ENCODE measurements around the gene JAKMIP1. TPM values are rescaled to one million over a fixed set of nuclear protein-coding genes. Genes with fewer than 3 reads are reported as not detected.

Gene JAKMIP1
- total RNA-seq, 1 donor = not detected

DNA sequence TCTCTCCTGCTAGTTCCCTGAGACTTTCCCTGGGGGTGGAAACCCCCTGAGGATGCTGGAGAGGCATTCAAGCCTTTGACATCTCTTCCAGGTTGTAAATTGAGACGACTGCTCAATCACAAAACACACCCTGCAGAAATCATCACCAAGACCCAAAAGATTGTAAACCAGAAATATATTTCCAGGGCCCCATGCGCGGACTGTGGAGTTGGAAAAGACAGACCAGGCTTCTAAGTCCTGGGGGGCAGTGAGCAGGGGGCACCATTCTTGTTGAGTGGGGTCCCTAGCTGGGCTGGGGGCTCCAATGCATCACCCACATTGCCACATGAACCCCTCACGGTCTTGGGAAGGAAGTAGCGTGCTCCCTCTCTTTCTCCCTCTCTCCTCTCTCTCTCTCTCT lies 94.2 kb downstream of the JAKMIP1 start:
- TF ChIP-seq, protein P1, sequence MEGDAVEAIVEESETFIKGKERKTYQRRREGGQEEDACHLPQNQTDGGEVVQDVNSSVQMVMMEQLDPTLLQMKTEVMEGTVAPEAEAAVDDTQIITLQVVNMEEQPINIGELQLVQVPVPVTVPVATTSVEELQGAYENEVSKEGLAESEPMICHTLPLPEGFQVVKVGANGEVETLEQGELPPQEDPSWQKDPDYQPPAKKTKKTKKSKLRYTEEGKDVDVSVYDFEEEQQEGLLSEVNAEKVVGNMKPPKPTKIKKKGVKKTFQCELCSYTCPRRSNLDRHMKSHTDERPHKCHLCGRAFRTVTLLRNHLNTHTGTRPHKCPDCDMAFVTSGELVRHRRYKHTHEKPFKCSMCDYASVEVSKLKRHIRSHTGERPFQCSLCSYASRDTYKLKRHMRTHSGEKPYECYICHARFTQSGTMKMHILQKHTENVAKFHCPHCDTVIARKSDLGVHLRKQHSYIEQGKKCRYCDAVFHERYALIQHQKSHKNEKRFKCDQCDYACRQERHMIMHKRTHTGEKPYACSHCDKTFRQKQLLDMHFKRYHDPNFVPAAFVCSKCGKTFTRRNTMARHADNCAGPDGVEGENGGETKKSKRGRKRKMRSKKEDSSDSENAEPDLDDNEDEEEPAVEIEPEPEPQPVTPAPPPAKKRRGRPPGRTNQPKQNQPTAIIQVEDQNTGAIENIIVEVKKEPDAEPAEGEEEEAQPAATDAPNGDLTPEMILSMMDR (IDR thresholded peaks at IDR 0.05; ENCODE audit: insufficient read depth, low read depth, low read length) = no peak
- H3K4me3 ChIP-seq (ENCODE audit: low read depth, low read length) = no peak overlapping the region
- no peak for DNase-seq (ENCODE audit: low read depth)

DNA sequence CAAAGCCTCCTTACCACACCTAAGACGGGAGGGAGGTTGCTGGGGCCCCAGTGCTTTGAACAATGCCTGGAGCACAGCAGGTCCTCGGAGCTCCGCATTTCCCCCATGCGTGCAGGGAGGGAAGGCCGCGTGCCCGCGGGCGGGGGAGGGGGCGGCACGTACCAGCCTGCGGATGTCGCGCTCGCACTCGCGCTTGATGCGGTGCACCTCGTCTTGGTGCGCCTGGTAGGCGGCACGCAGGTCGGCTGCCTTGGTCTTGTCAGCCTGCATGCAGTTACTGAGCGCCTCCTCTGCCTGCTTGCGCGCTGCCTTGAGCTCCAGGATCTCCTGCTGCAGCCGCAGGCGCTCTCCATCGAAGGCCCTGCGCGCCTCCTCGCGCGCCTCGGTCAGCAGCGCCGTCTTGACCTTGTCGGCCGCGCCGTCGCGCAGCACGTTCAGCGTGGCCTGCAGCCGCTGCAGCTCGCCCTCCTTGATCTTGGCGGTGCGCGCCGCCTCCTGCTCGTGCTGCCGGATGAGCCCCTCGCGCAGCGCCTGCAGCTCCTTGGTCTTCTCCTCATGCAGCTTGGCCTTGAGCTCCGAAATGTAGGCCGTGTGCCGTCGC lies 94.9 kb downstream of the JAKMIP1 start:
- TF ChIP-seq, protein P1 (IDR thresholded peaks at IDR 0.05; ENCODE audit: insufficient read depth, low read depth, low read length) = no peak
- H3K4me3 ChIP-seq (ENCODE audit: low read depth, low read length) = no peak overlapping the region
- DNase-seq (ENCODE audit: low read depth) = no peak

DNA sequence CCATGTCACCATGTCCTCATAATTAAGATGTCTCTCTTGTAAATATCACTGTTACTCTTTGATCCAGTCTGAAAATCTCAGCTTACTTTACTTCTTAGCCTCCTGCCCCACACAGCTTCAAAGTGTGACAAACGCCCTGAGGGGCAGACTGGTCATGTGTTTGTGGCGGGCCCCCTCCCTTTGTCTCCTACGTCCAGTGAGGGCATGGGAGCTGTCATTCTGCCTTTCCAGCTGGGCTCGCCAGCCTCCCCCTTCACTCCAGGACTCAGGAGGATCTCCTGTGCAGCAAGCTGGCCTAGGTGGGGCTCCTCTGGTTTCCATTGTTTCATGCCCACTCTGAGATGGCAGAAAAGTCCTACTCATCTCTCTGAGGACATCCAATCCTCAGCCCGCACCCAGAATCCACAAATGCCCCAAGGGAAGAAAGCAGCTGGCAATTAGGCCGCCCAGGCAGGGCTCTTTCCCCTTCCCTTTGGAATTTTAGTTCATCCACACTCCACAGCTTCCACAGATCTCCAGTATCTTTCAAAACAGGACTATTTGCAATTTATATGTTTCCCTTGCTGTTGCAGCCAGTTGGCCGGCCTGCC lies 95.7 kb downstream of the JAKMIP1 start:
- TF ChIP-seq, protein P1 (IDR thresholded peaks at IDR 0.05; ENCODE audit: insufficient read depth, low read depth, low read length) = no peak
- DNase-seq (ENCODE audit: low read depth) = no peak

DNA sequence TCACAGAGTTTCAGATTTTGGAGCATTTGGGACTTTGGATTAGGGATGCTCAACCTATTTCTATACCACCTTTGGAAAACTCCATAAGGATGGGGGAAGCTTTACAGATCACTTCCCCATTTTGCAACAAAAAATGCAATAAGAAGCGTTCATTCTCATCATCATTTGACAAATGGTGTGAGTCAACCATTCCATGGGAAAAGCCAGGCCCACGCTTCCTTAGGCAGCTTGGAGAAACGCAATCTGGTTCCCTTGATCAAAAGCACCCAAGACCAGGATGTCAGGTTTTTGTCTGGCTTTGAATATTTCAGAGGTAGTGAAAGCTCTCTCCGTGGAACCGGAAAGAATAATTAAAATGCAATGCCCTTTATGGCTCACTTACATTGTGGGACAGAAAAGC lies 102.8 kb downstream of the JAKMIP1 start:
- DNase-seq (ENCODE audit: low read depth) = no peak
- no peak overlapping the region for H3K4me3 ChIP-seq (ENCODE audit: low read depth, low read length)
- TF ChIP-seq, protein P1 (IDR thresholded peaks at IDR 0.05; ENCODE audit: insufficient read depth, low read depth, low read length) = no peak

More for the DNA sequence above, 95.7 kb downstream of the JAKMIP1 start:
- H3K4me3 ChIP-seq (ENCODE audit: low read depth, low read length) = no peak overlapping the region

DNA sequence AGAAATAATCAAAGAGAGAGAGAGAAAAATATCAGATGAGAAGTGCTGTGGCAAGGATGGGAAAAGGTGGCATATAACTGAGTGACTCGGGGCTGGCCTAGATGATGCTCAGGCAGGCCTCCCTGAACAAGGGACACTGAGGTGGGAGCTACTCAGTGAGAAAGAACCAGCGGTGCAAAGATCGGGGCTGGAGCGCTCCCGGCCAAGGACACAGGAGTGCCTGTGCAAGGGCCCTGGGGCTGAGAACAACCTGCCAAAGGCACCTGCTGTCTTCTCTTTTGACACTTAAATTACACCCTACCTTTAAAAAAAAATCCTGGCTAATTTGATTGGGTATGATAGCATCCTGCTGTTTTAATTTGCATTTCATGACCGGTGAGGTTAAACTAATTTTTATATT lies 104.5 kb downstream of the JAKMIP1 start:
- TF ChIP-seq, protein P1 (IDR thresholded peaks at IDR 0.05; ENCODE audit: insufficient read depth, low read depth, low read length) = no peak
- no peak for DNase-seq (ENCODE audit: low read depth)
- no peak overlapping the region for H3K4me3 ChIP-seq (ENCODE audit: low read depth, low read length)

DNA sequence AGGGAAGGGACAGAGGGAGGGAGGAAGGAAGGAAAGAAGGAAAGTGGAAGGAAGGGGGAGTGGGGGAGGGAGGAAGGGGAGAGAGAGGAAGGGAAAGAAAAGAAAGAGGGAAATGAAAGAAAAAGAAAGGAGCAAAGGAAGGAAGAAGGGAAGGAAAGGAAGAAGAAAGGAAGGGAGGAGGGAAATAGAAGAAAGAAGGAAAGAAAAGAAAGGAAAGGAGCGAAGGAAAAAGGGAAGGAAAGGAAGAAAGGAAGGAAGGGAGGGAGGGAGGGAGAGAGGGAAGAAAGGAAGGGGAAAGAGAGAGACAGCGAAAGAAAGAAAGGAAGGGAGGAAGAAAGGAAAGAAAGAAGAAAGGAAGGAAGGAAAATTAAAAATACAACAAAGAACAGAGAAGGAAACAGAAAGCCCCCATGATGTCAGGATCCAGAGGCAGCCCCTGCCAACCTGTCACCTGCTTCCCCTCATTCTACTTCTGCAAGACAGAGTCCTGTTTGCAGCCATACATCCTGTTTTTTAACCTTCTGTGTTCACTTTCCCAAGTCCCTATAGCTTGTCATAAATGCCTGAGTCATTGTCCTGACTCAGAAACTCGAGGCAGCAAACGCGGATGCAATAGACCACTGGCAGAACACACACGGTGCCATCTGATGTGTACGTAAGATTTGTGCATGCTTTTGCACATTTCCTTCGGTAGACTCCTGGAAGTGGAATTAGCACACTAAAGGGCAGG lies 105.2 kb downstream of the JAKMIP1 start:
- TF ChIP-seq, protein P1 (IDR thresholded peaks at IDR 0.05; ENCODE audit: insufficient read depth, low read depth, low read length) = no peak
- no peak overlapping the region for H3K4me3 ChIP-seq (ENCODE audit: low read depth, low read length)
- DNase-seq (ENCODE audit: low read depth) = no peak
